ENCODE results near the gene CAPS. TPM values are rescaled to one million over a fixed set of nuclear protein-coding genes. Genes with fewer than 3 reads are reported as not detected.

The CAPS gene
- total and polyA plus RNA-seq, 9 donors: 1.7 to 313 (median 22.3) TPM

DNA sequence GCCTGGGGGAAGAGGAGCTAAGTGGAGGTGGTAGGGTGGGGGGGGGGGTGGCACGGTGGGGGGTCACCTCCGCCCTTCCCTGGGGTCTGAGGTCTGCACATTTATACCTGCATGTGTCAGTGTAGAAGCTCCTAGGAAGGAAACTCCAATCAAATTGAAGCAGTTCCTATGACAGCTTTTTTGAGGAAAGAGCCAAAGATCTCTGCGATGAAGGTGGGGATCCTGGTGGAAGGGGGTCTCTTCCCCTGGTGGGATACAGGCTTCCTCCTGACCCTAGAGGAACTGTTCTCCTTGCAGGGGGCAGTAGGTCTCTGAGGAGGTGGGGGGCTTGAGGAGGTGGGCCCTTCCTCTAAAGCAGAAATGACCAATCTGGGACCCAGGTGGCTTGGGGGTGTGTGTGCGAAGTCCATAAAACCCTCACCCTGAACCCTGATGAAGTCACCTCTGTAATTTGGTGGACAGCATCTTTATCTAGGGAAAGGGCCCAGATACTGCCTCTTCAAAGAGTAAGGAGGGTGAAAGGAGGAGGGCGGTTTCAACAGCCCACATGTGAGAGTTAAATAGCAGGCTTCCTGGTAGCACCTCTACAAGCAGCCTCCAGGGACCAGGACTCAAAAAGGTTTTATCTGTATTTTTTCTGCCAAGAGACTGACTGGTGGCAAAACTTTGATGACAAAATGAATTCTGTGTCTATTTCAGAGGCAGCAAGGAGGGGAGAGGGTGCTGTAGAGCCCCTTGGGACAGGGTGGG is 50.9 kb downstream of the CAPS start:
- WGBS, 3 donors: 83 to 89% (median 87%) methylated on average over 5 of the region's 5 CpGs
- no peak for DNase-seq
- no peak overlapping the region for H3K27ac ChIP-seq
- no peaks in the 10 kb centered on the region for H3K36me3 ChIP-seq
- H3K27me3 ChIP-seq: no peaks in the 10 kb centered on the region
- intact Hi-C loops (cut with DNase I): no loop called here
- peaks cover 45% of the 10 kb centered on the region for H3K4me1 ChIP-seq (ENCODE audit: insufficient read depth)
- TF ChIP-seq EP300 (IDR thresholded peaks at IDR 0.05) (no peak), POLR2A (IDR thresholded peaks at IDR 0.05) (no peak)
- TF ChIP-seq, protein P1, sequence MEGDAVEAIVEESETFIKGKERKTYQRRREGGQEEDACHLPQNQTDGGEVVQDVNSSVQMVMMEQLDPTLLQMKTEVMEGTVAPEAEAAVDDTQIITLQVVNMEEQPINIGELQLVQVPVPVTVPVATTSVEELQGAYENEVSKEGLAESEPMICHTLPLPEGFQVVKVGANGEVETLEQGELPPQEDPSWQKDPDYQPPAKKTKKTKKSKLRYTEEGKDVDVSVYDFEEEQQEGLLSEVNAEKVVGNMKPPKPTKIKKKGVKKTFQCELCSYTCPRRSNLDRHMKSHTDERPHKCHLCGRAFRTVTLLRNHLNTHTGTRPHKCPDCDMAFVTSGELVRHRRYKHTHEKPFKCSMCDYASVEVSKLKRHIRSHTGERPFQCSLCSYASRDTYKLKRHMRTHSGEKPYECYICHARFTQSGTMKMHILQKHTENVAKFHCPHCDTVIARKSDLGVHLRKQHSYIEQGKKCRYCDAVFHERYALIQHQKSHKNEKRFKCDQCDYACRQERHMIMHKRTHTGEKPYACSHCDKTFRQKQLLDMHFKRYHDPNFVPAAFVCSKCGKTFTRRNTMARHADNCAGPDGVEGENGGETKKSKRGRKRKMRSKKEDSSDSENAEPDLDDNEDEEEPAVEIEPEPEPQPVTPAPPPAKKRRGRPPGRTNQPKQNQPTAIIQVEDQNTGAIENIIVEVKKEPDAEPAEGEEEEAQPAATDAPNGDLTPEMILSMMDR (IDR thresholded peaks at IDR 0.05): no peak
- H3K4me3 ChIP-seq: no peak overlapping the region
- no peaks in the 10 kb centered on the region for H3K9me3 ChIP-seq

Other genes with a start within 250 kb of the CAPS start
- gene MICOS13, start 233.7 kb upstream of the CAPS start, total RNA-seq: 10 to 100 TPM; 25.7 to 48.7 (median 44.2) TPM
- 10 to 100 TPM in 1 of 2 donors, 1 to 10 TPM in 1; 5.2 to 47.3 TPM for gene MICOS13, start 233.7 kb upstream of the CAPS start, polyA plus RNA-seq
- gene HSD11B1L, start 233.2 kb upstream of the CAPS start, total RNA-seq: 10 to 100 TPM in 2 of 7 donors, 1 to 10 TPM in 5; 3.1 to 20.7 (median 8.5) TPM
- gene HSD11B1L, start 233.2 kb upstream of the CAPS start, polyA plus RNA-seq: 10 to 100 TPM in 1 of 2 donors, 1 to 10 TPM in 1; 3.5 to 10.6 TPM
- 1,000 to 10,000 TPM; 1,413 to 2,353 (median 1,897) TPM for gene RPL36, start 224.0 kb upstream of the CAPS start, total RNA-seq
- 1,000 to 10,000 TPM in 1 of 2 donors, 100 to 1,000 TPM in 1; 318 to 2,904 TPM for gene RPL36, start 224.0 kb upstream of the CAPS start, polyA plus RNA-seq
- gene LONP1, start 194.1 kb upstream of the CAPS start, total RNA-seq: 10 to 100 TPM; 33.9 to 77.2 (median 56.1) TPM
- gene LONP1, start 194.1 kb upstream of the CAPS start, polyA plus RNA-seq: 10 to 100 TPM; 25.5 to 36.5 TPM
- 1 to 10 TPM in 1 of 7 donors, under 1 TPM in 1, not detected in 5; 0.67 to 4.5 TPM for gene CATSPERD, start 193.6 kb upstream of the CAPS start, total RNA-seq
- gene CATSPERD, start 193.6 kb upstream of the CAPS start, polyA plus RNA-seq: not detected
- gene PRR22, start 129.5 kb upstream of the CAPS start, total RNA-seq: 1 to 10 TPM in 5 of 7 donors, under 1 TPM in 2; 0.24 to 3.8 (median 2.3) TPM
- gene PRR22, start 129.5 kb upstream of the CAPS start, polyA plus RNA-seq: 1 to 10 TPM in 1 of 2 donors, not detected in 1; 1.6 TPM
- gene DUS3L, start 123.1 kb upstream of the CAPS start, total RNA-seq: 10 to 100 TPM; 29.3 to 50.1 (median 39.9) TPM
- 10 to 100 TPM in 1 of 2 donors, 1 to 10 TPM in 1; 1.2 to 39.7 TPM for gene DUS3L, start 123.1 kb upstream of the CAPS start, polyA plus RNA-seq
- 1 to 10 TPM in 2 of 7 donors, under 1 TPM in 2, not detected in 3; 0.38 to 2.8 (median 1.3) TPM for gene NRTN, start 109.2 kb upstream of the CAPS start, total RNA-seq
- gene NRTN, start 109.2 kb upstream of the CAPS start, polyA plus RNA-seq: under 1 TPM in 1 of 2 donors, not detected in 1; 0.11 TPM
- gene FUT6, start 74.6 kb upstream of the CAPS start, total RNA-seq: 1 to 10 TPM in 1 of 7 donors, under 1 TPM in 3, not detected in 3; 0.11 to 2.6 (median 0.38) TPM
- not detected for gene FUT6, start 74.6 kb upstream of the CAPS start, polyA plus RNA-seq
- 1 to 10 TPM in 1 of 7 donors, under 1 TPM in 4, not detected in 2; 0.11 to 1.8 (median 0.18) TPM for gene FUT3, start 62.8 kb upstream of the CAPS start, total RNA-seq
- under 1 TPM in 1 of 2 donors, not detected in 1; 0.04 TPM for gene FUT3, start 62.8 kb upstream of the CAPS start, polyA plus RNA-seq
- under 1 TPM in 3 of 7 donors, not detected in 4; 0.15 to 0.23 (median 0.22) TPM for gene FUT5, start 43.7 kb upstream of the CAPS start, total RNA-seq
- not detected for gene FUT5, start 43.7 kb upstream of the CAPS start, polyA plus RNA-seq
- gene NDUFA11, start 10.5 kb upstream of the CAPS start, total RNA-seq: 100 to 1,000 TPM; 169 to 352 (median 203) TPM
- 100 to 1,000 TPM in 1 of 2 donors, 1 to 10 TPM in 1; 3.9 to 315 TPM for gene NDUFA11, start 10.5 kb upstream of the CAPS start, polyA plus RNA-seq
- 1 to 10 TPM; 5.0 to 8.5 (median 7.0) TPM for gene VMAC, start 9.4 kb upstream of the CAPS start, total RNA-seq
- gene VMAC, start 9.4 kb upstream of the CAPS start, polyA plus RNA-seq: 1 to 10 TPM; 3.4 to 6.4 TPM
- 10 to 100 TPM; 56.2 to 88.4 (median 67.9) TPM for gene RANBP3, start 63.9 kb downstream of the CAPS start, total RNA-seq
- 10 to 100 TPM; 54.0 to 72.9 TPM for gene RANBP3, start 63.9 kb downstream of the CAPS start, polyA plus RNA-seq
- 10 to 100 TPM in 6 of 7 donors, 1 to 10 TPM in 1; 9.7 to 31.2 (median 14.1) TPM for gene RFX2, start 196.2 kb downstream of the CAPS start, total RNA-seq
- gene RFX2, start 196.2 kb downstream of the CAPS start, polyA plus RNA-seq: 10 to 100 TPM in 1 of 2 donors, 1 to 10 TPM in 1; 5.9 to 10.7 TPM
- gene ACSBG2, start 221.4 kb downstream of the CAPS start, total RNA-seq: not detected
- gene ACSBG2, start 221.4 kb downstream of the CAPS start, polyA plus RNA-seq: under 1 TPM in 1 of 2 donors, not detected in 1; 0.37 TPM